COLO829 (cell line): ENCODE data around the gene KDM2A.

Source experiments
- DNase-seq: peaks from one replicate; pipeline ENCODE4 v3.0.0; 2012; ENCODE audit warnings: low spot score

KDM2A gene

GRCh38 chr11:67273260-67273990 is 154.4 kb downstream of the KDM2A start:
- DNase-seq: no peak

GRCh38 chr11:67274768-67275605 is 155.9 kb downstream of the KDM2A start:
- no peak for DNase-seq

- DNase-seq: no peak
Measured at GRCh38 chr11:67275606-67276409, 156.7 kb downstream of the KDM2A start.

GRCh38 chr11:67276781-67277230 is 157.7 kb downstream of the KDM2A start:
- no peak for DNase-seq

GRCh38 chr11:67277231-67277961 is 158.3 kb downstream of the KDM2A start:
- peak; percentile 50 for DNase-seq

- DNase-seq: no peak
Measured at GRCh38 chr11:67278135-67278938, 159.3 kb downstream of the KDM2A start.

DNA sequence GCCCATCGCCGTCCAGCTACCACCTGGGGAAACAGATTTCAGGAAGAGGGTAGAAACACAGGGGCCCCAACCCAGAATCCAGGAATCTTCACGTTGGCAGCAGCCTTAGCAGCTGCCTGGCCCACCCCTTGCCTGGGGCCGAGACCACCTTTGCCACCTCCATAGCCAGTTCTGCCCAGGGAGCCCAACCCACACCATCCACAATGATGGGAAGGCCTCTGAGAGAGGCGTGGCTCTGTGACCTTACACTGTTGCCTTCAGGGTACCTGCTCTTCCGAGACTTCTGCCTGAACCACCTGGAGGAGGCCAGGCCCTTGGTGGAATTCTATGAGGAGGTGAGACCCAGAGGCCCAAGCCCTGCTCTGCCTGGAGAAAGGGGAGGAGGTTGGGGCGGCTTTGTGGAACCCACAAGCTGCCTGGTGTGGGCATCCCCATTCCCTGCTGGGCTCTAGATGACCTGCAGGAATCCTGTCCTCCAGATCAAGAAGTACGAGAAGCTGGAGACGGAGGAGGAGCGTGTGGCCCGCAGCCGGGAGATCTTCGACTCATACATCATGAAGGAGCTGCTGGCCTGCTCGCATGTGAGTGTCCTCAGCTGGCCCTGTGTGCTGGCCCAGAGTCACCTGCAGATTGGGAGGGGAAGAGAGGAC is 160.0 kb downstream of the KDM2A start:
- DNase-seq: no peak

- DNase-seq: no peak
Measured at GRCh38 chr11:67279589-67280340, 160.7 kb downstream of the KDM2A start.

- no peak for DNase-seq
Measured at GRCh38 chr11:67280341-67280787, 161.3 kb downstream of the KDM2A start.

- DNase-seq: no peak
Measured at GRCh38 chr11:67280788-67281551, 161.9 kb downstream of the KDM2A start.

DNA sequence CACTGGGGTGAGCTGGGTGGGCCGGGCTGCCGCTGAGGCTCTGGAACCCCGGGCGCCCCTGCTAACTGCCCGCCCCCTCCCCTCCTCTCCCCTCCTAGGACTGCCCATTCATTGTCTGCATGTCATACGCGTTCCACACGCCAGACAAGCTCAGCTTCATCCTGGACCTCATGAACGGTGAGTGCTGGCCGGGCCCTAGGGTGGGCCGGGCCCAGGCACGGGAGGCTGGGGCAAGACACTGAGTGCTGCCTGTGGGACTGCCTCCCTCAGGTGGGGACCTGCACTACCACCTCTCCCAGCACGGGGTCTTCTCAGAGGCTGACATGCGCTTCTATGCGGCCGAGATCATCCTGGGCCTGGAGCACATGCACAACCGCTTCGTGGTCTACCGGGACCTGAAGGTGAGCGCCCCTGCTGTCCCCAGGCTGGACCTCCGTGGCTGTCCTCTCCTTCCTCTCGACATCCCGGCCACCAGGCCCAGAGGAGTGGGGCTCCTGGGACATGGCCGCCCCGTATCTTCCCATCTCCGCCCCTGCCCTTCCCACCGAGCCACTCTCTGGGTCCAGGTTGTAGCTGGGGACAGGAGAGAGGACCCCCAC is 162.6 kb downstream of the KDM2A start:
- DNase-seq: no peak

DNA sequence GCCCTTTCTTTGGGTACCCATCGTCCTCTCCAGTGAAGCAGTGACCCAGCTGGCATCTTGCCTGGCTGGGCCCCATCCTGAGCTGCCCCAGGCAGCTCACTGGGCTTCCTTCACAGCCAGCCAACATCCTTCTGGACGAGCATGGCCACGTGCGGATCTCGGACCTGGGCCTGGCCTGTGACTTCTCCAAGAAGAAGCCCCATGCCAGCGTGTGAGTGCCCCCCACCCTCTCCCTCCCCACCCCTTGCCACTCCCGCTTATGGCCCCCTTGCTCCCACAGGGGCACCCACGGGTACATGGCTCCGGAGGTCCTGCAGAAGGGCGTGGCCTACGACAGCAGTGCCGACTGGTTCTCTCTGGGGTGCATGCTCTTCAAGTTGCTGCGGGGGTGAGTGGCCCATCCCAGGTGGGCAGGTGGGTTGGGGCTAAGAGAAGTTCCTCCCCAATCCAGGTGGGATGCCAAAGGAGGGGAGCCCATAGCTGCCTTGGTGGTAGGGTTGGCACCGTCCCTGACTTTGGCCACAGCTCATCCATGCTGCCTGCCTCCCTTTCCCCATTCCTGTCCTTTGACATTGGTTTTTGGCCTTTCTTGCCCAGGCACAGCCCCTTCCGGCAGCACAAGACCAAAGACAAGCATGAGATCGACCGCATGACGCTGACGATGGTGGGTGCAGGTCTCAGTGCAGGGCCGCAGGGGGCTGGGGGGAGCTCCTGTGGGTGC is 163.3 kb downstream of the KDM2A start:
- no peak for DNase-seq

- DNase-seq: no peak
Measured at GRCh38 chr11:67282876-67283371, 163.9 kb downstream of the KDM2A start.

GRCh38 chr11:67283481-67283963 is 164.5 kb downstream of the KDM2A start:
- DNase-seq: no peak

DNA sequence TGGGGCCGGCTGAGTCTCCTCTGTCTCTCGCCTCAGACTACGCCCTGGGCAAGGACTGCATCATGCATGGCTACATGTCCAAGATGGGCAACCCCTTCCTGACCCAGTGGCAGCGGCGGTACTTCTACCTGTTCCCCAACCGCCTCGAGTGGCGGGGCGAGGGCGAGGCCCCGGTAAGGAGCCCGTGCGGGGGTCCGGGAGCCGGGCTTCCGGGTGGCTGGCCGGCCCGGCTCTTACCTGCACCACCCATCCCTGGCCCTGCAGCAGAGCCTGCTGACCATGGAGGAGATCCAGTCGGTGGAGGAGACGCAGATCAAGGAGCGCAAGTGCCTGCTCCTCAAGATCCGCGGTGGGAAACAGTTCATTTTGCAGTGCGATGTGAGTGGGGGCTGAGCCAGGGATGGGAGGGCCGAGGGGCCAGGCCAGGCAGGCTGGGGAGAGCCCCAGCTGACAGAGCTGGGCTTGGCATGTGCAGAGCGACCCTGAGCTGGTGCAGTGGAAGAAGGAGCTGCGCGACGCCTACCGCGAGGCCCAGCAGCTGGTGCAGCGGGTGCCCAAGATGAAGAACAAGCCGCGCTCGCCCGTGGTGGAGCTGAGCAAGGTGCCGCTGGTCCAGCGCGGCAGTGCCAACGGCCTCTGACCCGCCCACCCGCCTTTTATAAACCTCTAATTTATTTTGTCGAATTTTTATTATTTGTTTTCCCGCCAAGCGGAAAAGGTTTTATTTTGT is 165.9 kb downstream of the KDM2A start:
- DNase-seq: no peak
